HCT116 (cell line): Measurements from ENCODE around the gene SLC38A3. TPM values are rescaled to one million over a fixed set of nuclear protein-coding genes. Genes with fewer than 3 reads are reported as not detected.

Source experiments
- ATAC-seq: fragments of 200-7000 bp; cut with Tn5 transposase; 2 replicates; pipeline ENCODE4 v1.9.1; 2020; ENCODE audit warnings: mild to moderate bottlenecking, moderate library complexity
- Bru-seq: library from RNA; stranded (reverse); fragments of 400-500 nt; gene quantifications from one replicate; lab custom pipeline; 2021; lab: Mats Ljungman, UMichigan
- BruChase-seq, 2 experiments: library from RNA; stranded (reverse); fragments of 400-500 nt; gene quantifications; one replicate each; lab custom pipeline; 2021; lab: Mats Ljungman, UMichigan
- BruUV-seq: library from RNA; stranded (reverse); fragments of 400-500 nt; replicated peaks from 2 replicates; lab custom pipeline; 2021; lab: Mats Ljungman, UMichigan
- CTCF ChIA-PET: fragments of 300-600 bp; sonication (Branson Sonifier 250); formaldehyde crosslinking; loops from one replicate; lab custom pipeline; 2021; ENCODE audit warnings: antibody characterized with exemption; lab: Charles Lee
- POLR2A ChIA-PET: fragments of 300-600, 350-600 bp; sonication (Branson Sonifier 250); formaldehyde crosslinking; loops from one replicate; lab custom pipeline; 2021; ENCODE audit warnings: antibody characterized with exemption; lab: Charles Lee
- RAD21 ChIA-PET, 2 experiments: fragments of 300-600 bp; sonication (Branson Sonifier 250); formaldehyde crosslinking; loops; one replicate each; lab custom pipeline; 2023; ENCODE audit warnings: low total read pairs in 2 of 2; ENCODE audit not compliant: uncharacterized antibody in 2 of 2, unreplicated experiment in 2 of 2, low non-redundant PET in 1 of 2; lab: Charles Lee
- DNase-seq: peaks from one replicate; pipeline ENCODE4 v3.0.0-alpha.2; 2010; ENCODE audit warnings: low read depth, low spot score
- H2AFZ ChIP-seq: fragments of 200-600 bp; shearing (Covaris generic), sonication (generic); 2 replicates; pipeline ENCODE4 v1.6.1; 2017; ENCODE audit warnings: low read depth, mixed run types, mixed read lengths, antibody characterized with exemption, low read length; ENCODE audit not compliant: poor library complexity, severe bottlenecking
- H3K27ac ChIP-seq: 2 replicates; pipeline ENCODE4 v1.5.1; 2012; ENCODE audit warnings: low read depth, low read length
- H3K27me3 ChIP-seq: fragments of 200-600 bp; sonication (generic); 2 replicates; pipeline ENCODE4 v1.6.1; 2016; ENCODE audit warnings: mixed run types, low read length, mixed read lengths; ENCODE audit not compliant: insufficient read depth
- H3K36me3 ChIP-seq, 2 experiments: fragments of 200-500 bp in 1 of 2; fragments of 200-600 bp in 1 of 2; sonication (Bioruptor generic) in 1 of 2; sonication (generic) in 1 of 2; 2 replicates each; pipeline versions ENCODE4 v1.5.1 to v1.6.1; 2014 to 2016; ENCODE audit warnings: low read length in 2 of 2, inconsistent platforms in 1 of 2, mixed read lengths in 1 of 2, mixed run types in 1 of 2; ENCODE audit not compliant: insufficient read depth in 2 of 2, control insufficient read depth in 1 of 2
- H3K4me1 ChIP-seq, 2 experiments: fragments of 200-600 bp in 1 of 2; sonication (generic) in 1 of 2; 2 replicates each; pipeline versions ENCODE4 v1.5.1 to v1.6.1; 2012 to 2017; ENCODE audit warnings: low read length in 2 of 2, inconsistent platforms in 1 of 2, mild to moderate bottlenecking in 1 of 2, mixed read lengths in 1 of 2, mixed run types in 1 of 2, moderate library complexity in 1 of 2; ENCODE audit not compliant: insufficient read depth in 2 of 2, control insufficient read depth in 1 of 2
- H3K4me2 ChIP-seq: fragments of 200-600 bp; sonication (generic); 2 replicates; pipeline ENCODE4 v1.6.1; 2017; ENCODE audit warnings: mixed run types, low read length, mixed read lengths
- H3K4me3 ChIP-seq, 2 experiments: fragments of 200-600 bp in 1 of 2; sonication (generic) in 1 of 2; replicated peaks in 1 of 2; 2 replicates each; pipeline ENCODE4 v1.5.1; 2011 to 2016; ENCODE audit warnings: low read length in 2 of 2, control low read depth in 1 of 2, low read depth in 1 of 2, mild to moderate bottlenecking in 1 of 2, mixed read lengths in 1 of 2, mixed run types in 1 of 2
- H3K79me2 ChIP-seq: fragments of 200-600 bp; sonication (generic); 2 replicates; pipeline ENCODE4 v1.6.1; 2017; ENCODE audit warnings: mild to moderate bottlenecking, mixed run types, low read length, moderate library complexity, mixed read lengths; ENCODE audit not compliant: insufficient read depth
- H3K9ac ChIP-seq: fragments of 200-600 bp; sonication (generic); 2 replicates; pipeline ENCODE4 v1.6.1; 2016; ENCODE audit warnings: low read length, mixed read lengths
- H3K9me2 ChIP-seq: fragments of 200-600 bp; sonication (generic), shearing (Covaris generic); 2 replicates; pipeline ENCODE4 v1.6.1; 2017; ENCODE audit warnings: mixed run types, mild to moderate bottlenecking, moderate library complexity; ENCODE audit not compliant: insufficient read depth
- H3K9me3 ChIP-seq, 2 experiments: fragments of 200-500 bp in 1 of 2; fragments of 200-600 bp in 1 of 2; sonication (Bioruptor generic) in 1 of 2; sonication (generic) in 1 of 2; 2 replicates each; pipeline ENCODE4 v1.6.1; 2014 to 2017; ENCODE audit warnings: low read length in 2 of 2, mixed read lengths in 2 of 2, inconsistent platforms in 1 of 2, low read depth in 1 of 2, mild to moderate bottlenecking in 1 of 2, mixed run types in 1 of 2, moderate library complexity in 1 of 2; ENCODE audit not compliant: control insufficient read depth in 1 of 2, insufficient read depth in 1 of 2
- H4K20me1 ChIP-seq: fragments of 200-600 bp; sonication (generic), shearing (Covaris generic); 2 replicates; pipeline ENCODE4 v1.6.1; 2017; ENCODE audit warnings: mixed run types, mild to moderate bottlenecking, moderate library complexity; ENCODE audit not compliant: insufficient read depth
- CBX3 ChIP-seq: IDR thresholded peaks from 2 replicates; pipeline ENCODE4 v1.6.1; 2012; ENCODE audit warnings: low read depth
- CEBPB ChIP-seq: IDR thresholded peaks from 2 replicates; pipeline ENCODE4 v1.6.1; 2012; ENCODE audit warnings: low read depth
- EGR1 ChIP-seq: IDR thresholded peaks from 2 replicates; pipeline ENCODE4 v1.6.1; 2012; ENCODE audit warnings: low read depth
- ELF1 ChIP-seq: IDR thresholded peaks from 2 replicates; pipeline ENCODE4 v1.6.1; 2012; ENCODE audit warnings: low read depth, borderline replicate concordance
- EZH2phosphoT487 ChIP-seq: fragments of 200-600 bp; IDR thresholded peaks from 2 replicates; pipeline ENCODE4 v1.6.1; 2018; ENCODE audit warnings: antibody characterized with exemption, borderline replicate concordance
- FOSL1 ChIP-seq: IDR thresholded peaks from 2 replicates; pipeline ENCODE4 v1.6.1; 2012; ENCODE audit warnings: low read depth
- POLR2A ChIP-seq: IDR thresholded peaks from 2 replicates; pipeline ENCODE4 v1.7.0; 2011; ENCODE audit warnings: borderline replicate concordance; ENCODE audit not compliant: insufficient read depth, insufficient read length; ENCODE audit errors: extremely low read depth
- POLR2AphosphoS5 ChIP-seq: IDR thresholded peaks from 2 replicates; pipeline ENCODE4 v1.6.1; 2011; ENCODE audit warnings: mild to moderate bottlenecking, low read depth, low read length, moderate library complexity
- RAD21 ChIP-seq: IDR thresholded peaks from 2 replicates; pipeline ENCODE4 v1.6.1; 2012; ENCODE audit warnings: low read depth, mild to moderate bottlenecking
- SIN3A ChIP-seq: IDR thresholded peaks from 2 replicates; pipeline ENCODE4 v1.6.1; 2012; ENCODE audit warnings: low read depth
- SP1 ChIP-seq: IDR thresholded peaks from 2 replicates; pipeline ENCODE4 v1.6.1; 2012; ENCODE audit warnings: low read depth
- TCF7L2 ChIP-seq: IDR thresholded peaks from 2 replicates; pipeline ENCODE4 v1.7.0; 2011; ENCODE audit warnings: borderline replicate concordance, inconsistent platforms; ENCODE audit not compliant: insufficient read depth, insufficient read length; ENCODE audit errors: extremely low read depth
- ZFX ChIP-seq: fragments of 450-650 bp; IDR thresholded peaks from 2 replicates; pipeline ENCODE4 v1.6.1; 2017
- ZNF274 ChIP-seq: fragments of 200-500 bp; sonication (Bioruptor generic); IDR thresholded peaks from 2 replicates; pipeline ENCODE4 v1.6.1; 2014; ENCODE audit warnings: mild to moderate bottlenecking, low read depth, low read length, inconsistent platforms
- intact Hi-C: fragments of 100-400 bp; cut with micrococcal nuclease; formaldehyde crosslinking; loops from 2 replicates; pipeline ENCODE4 v1.10.0; 2022
- long read RNA-seq: library from polyadenylated mRNA; unstranded; transcript quantifications from one replicate; pipeline ENCODE4 v2.0.0, GENCODE V29; 2021; ENCODE audit not compliant: unreplicated experiment
- polyA plus RNA-seq: library from polyadenylated mRNA; unstranded; fragments of >200 nt; gene quantifications from 2 replicates; pipeline ENCODE4 v1.2.1, GENCODE V29; 2012; ENCODE audit warnings: missing spikeins
- total RNA-seq: library from RNA; stranded (reverse); gene quantifications from one replicate; pipeline ENCODE4 v1.2.1, GENCODE V29; 2021; ENCODE audit not compliant: unreplicated experiment
- TF ChIP-seq, protein P1 (sequence below): IDR thresholded peaks from 2 replicates; pipeline ENCODE4 v1.6.1; 2012; ENCODE audit warnings: low read depth
- TF ChIP-seq, protein P2 (sequence below): IDR thresholded peaks from 2 replicates; pipeline ENCODE4 v1.6.1; 2012
- TF ChIP-seq, protein P3 (sequence below): IDR thresholded peaks from 2 replicates; pipeline ENCODE4 v1.6.1; 2012
- TF ChIP-seq, protein P4 (sequence below): IDR thresholded peaks from 2 replicates; pipeline ENCODE4 v1.6.1; 2011; ENCODE audit warnings: mild to moderate bottlenecking, low read length, moderate library complexity; ENCODE audit not compliant: insufficient replicate concordance; ENCODE audit errors: extremely low read depth

SLC38A3 gene
- total RNA-seq (3.1 TPM), Bru-seq, nascent RNA (percentile 23 among the genes with signal in this experiment), BruChase-seq, experiment 1, labeled RNA remaining after a 6-hour chase (percentile 30 among the genes with signal in this experiment), BruChase-seq, experiment 2, labeled RNA remaining after a 2-hour chase (percentile 24 among the genes with signal in this experiment)
- polyA plus RNA-seq, result 4.3 and 4.6 TPM in 2 replicates
- long read RNA-seq, result 0 reads

DNA sequence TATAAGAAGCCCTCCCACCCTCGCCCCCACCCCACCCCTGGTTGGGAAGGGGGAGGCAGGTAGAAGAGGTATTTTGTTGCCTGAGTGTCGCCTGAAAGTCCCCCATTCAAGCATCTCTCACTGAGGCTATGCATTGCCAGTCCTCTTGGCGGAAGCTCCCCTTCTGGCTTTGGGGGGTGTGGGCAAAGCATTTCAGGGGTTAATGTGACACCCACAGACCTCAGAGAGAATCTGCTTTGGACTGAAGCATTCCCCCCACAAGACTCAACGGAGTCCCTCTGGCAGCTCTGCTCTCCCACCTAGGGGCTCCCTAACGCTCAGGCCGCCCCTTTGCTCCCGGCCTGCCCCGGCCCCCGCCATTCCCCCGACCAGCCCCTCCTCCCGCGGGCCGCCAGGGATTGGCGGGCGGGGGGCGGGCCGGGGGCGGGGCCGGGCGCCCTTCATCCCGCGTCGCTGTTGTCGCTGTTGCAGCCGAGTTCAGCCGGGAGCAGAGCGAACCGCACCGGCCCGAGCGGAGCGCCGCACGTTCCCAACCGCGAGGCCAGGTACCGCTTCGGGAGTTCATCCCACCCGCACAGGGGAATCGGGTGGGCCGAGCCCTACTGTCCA lies at the start of gene SLC38A3:
TSS of gene SLC38A3 (plus strand) at position 468 of the 609 bp plus-strand sequence. CDS start 8,929 bp downstream, outside the sequence.
- peak within 1 kb of the TSS; percentile 63 for H3K9ac ChIP-seq
- BruUV-seq, result no TSS peak
- no peaks in the 10 kb centered on the region for H3K36me3 ChIP-seq
- H3K4me1 ChIP-seq, result peaks cover 10 to 41% of the 10 kb centered on the region in 2 experiments; a peak in 3 of 4 replicates
- peak within 1 kb of the TSS; percentile 15 for H2AFZ ChIP-seq
- ChIA-PET CTCF (interaction anchor here (0.7 to 1.7 kb wide), 3 partner anchors 10 to 42 kb away, joined by 3 to 7 read pairs (median 3); no protein-coding TSS in a partner anchor), POLR2A (interaction anchor here (1.0 to 1.3 kb wide), 2 partner anchors 10 to 31 kb away, joined by 3 to 4 read pairs; partner anchors contain the start of gene GNAI2), RAD21 (interaction anchor here (0.7 to 1.9 kb wide), 3 partner anchors 10 to 265 kb away, joined by 3 to 7 read pairs (median 4); partner anchors contain the start of gene RBM6 (in 1 of the 2))
- no peak for TF ChIP-seq CBX3
- TF ChIP-seq, protein P1, sequence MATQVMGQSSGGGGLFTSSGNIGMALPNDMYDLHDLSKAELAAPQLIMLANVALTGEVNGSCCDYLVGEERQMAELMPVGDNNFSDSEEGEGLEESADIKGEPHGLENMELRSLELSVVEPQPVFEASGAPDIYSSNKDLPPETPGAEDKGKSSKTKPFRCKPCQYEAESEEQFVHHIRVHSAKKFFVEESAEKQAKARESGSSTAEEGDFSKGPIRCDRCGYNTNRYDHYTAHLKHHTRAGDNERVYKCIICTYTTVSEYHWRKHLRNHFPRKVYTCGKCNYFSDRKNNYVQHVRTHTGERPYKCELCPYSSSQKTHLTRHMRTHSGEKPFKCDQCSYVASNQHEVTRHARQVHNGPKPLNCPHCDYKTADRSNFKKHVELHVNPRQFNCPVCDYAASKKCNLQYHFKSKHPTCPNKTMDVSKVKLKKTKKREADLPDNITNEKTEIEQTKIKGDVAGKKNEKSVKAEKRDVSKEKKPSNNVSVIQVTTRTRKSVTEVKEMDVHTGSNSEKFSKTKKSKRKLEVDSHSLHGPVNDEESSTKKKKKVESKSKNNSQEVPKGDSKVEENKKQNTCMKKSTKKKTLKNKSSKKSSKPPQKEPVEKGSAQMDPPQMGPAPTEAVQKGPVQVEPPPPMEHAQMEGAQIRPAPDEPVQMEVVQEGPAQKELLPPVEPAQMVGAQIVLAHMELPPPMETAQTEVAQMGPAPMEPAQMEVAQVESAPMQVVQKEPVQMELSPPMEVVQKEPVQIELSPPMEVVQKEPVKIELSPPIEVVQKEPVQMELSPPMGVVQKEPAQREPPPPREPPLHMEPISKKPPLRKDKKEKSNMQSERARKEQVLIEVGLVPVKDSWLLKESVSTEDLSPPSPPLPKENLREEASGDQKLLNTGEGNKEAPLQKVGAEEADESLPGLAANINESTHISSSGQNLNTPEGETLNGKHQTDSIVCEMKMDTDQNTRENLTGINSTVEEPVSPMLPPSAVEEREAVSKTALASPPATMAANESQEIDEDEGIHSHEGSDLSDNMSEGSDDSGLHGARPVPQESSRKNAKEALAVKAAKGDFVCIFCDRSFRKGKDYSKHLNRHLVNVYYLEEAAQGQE, result no peak
- TF ChIP-seq EZH2phosphoT487, result no peak
- TF ChIP-seq FOSL1, result no peak
- TF ChIP-seq, protein P2, sequence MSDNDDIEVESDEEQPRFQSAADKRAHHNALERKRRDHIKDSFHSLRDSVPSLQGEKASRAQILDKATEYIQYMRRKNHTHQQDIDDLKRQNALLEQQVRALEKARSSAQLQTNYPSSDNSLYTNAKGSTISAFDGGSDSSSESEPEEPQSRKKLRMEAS, result no peak; the same call in 1 of the 2 replicates
- TF ChIP-seq POLR2A, result no peak
- no peak for TF ChIP-seq SP1
- no peak for TF ChIP-seq EGR1
- TF ChIP-seq SIN3A, result no peak
- TF ChIP-seq TCF7L2, result no peak
- TF ChIP-seq ELF1, result no peak
- TF ChIP-seq POLR2AphosphoS5, result no peak
- no peak for TF ChIP-seq RAD21
- TF ChIP-seq, protein P3, sequence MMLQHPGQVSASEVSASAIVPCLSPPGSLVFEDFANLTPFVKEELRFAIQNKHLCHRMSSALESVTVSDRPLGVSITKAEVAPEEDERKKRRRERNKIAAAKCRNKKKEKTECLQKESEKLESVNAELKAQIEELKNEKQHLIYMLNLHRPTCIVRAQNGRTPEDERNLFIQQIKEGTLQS, result no peak
- TF ChIP-seq ZFX, result no peak
- TF ChIP-seq, protein P4, sequence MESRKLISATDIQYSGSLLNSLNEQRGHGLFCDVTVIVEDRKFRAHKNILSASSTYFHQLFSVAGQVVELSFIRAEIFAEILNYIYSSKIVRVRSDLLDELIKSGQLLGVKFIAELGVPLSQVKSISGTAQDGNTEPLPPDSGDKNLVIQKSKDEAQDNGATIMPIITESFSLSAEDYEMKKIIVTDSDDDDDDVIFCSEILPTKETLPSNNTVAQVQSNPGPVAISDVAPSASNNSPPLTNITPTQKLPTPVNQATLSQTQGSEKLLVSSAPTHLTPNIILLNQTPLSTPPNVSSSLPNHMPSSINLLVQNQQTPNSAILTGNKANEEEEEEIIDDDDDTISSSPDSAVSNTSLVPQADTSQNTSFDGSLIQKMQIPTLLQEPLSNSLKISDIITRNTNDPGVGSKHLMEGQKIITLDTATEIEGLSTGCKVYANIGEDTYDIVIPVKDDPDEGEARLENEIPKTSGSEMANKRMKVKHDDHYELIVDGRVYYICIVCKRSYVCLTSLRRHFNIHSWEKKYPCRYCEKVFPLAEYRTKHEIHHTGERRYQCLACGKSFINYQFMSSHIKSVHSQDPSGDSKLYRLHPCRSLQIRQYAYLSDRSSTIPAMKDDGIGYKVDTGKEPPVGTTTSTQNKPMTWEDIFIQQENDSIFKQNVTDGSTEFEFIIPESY, result no peak
- no peak for TF ChIP-seq CEBPB
- no peak for TF ChIP-seq ZNF274
- H3K9me2 ChIP-seq, result no peaks in the 10 kb centered on the region
- no peaks in the 10 kb centered on the region for H3K9me3 ChIP-seq
- H3K4me2 ChIP-seq, result peak within 1 kb of the TSS; percentile 98
- H4K20me1 ChIP-seq, result no peaks in the 10 kb centered on the region
- H3K27me3 ChIP-seq, result no peaks in the 10 kb centered on the region
- no peaks in the 10 kb centered on the region for H3K79me2 ChIP-seq
- DNase-seq (no peak), ATAC-seq (peak; percentile 61)
- peak within 1 kb of the TSS; percentile 60 to 69 for H3K4me3 ChIP-seq
- H3K27ac ChIP-seq, result no peak within 1 kb of the TSS; the same call in 1 of the 2 replicates
- intact Hi-C loops, result no loop called here
